Neural cell (in vitro differentiated cells): ENCODE data around the gene PRKRIP1. TPM values are rescaled to one million over a fixed set of nuclear protein-coding genes. Genes with fewer than 3 reads are reported as not detected.

Experiments used
- H2AFZ ChIP-seq: fragments of 200-600, 300-800 bp; sonication (generic), shearing (Covaris generic); 2 replicates; pipeline ENCODE4 v1.6.0; 2014; ENCODE audit warnings: low read depth, mild to moderate bottlenecking, antibody characterized with exemption, low read length, moderate library complexity
- H3F3A ChIP-seq: fragments of 200-600 bp; shearing (Covaris generic); 2 replicates; pipeline ENCODE4 v1.6.1; 2016; ENCODE audit warnings: mild to moderate bottlenecking, moderate library complexity, mixed read lengths, antibody characterized with exemption, low read length; ENCODE audit not compliant: insufficient read depth, poor library complexity, severe bottlenecking
- H3K27ac ChIP-seq: fragments of 200-600, 300-800 bp; sonication (generic), shearing (Covaris generic); 2 replicates; pipeline ENCODE4 v1.5.1; 2014; ENCODE audit warnings: mild to moderate bottlenecking, low read length, moderate library complexity
- H3K27me3 ChIP-seq: fragments of 300-800, 200-600 bp; sonication (generic), shearing (Covaris generic); 2 replicates; pipeline ENCODE4 v1.6.0; 2014; ENCODE audit warnings: mild to moderate bottlenecking, low read depth, low read length, moderate library complexity; ENCODE audit not compliant: insufficient read depth
- H3K36me3 ChIP-seq: fragments of 300-800, 200-600 bp; sonication (generic), shearing (Covaris generic); 2 replicates; pipeline ENCODE4 v1.5.1; 2014; ENCODE audit warnings: mild to moderate bottlenecking, antibody characterized with exemption, low read length, moderate library complexity; ENCODE audit not compliant: insufficient read depth
- H3K4me2 ChIP-seq: fragments of 300-800, 200-600 bp; sonication (generic), shearing (Covaris generic); 2 replicates; pipeline ENCODE4 v1.6.0; 2014; ENCODE audit warnings: mild to moderate bottlenecking, low read length
- H3K4me3 ChIP-seq: fragments of 300-800, 200-600 bp; sonication (generic), shearing (Covaris generic); 2 replicates; pipeline ENCODE4 v1.5.1; 2014; ENCODE audit warnings: mild to moderate bottlenecking, low read length, moderate library complexity
- H3K79me2 ChIP-seq: fragments of 200-600 bp; shearing (Covaris generic); replicated peaks from 2 replicates; pipeline ENCODE4 v1.6.0; 2014; ENCODE audit warnings: mild to moderate bottlenecking, low read length, moderate library complexity; ENCODE audit not compliant: insufficient read depth
- H3K9ac ChIP-seq: fragments of 300-800, 200-600 bp; sonication (generic), shearing (Covaris generic); 2 replicates; pipeline ENCODE4 v1.6.1; 2016; ENCODE audit warnings: mild to moderate bottlenecking, low read length, mixed read lengths
- H3K9me2 ChIP-seq: fragments of 200-600 bp; shearing (Covaris generic); 2 replicates; pipeline ENCODE4 v1.6.1; 2016; ENCODE audit warnings: mild to moderate bottlenecking, low read length, mixed read lengths; ENCODE audit not compliant: insufficient read depth
- H3K9me3 ChIP-seq: fragments of 200-600, 300-800 bp; sonication (generic), shearing (Covaris generic); 2 replicates; pipeline ENCODE4 v1.6.1; 2016; ENCODE audit warnings: mild to moderate bottlenecking, mixed run types, low read length, moderate library complexity, mixed read lengths
- H4K20me1 ChIP-seq: fragments of 200-600 bp; shearing (Covaris generic); 2 replicates; pipeline ENCODE4 v1.6.1; 2016; ENCODE audit warnings: mild to moderate bottlenecking, mixed run types; ENCODE audit not compliant: insufficient read depth
- EP300 ChIP-seq: fragments of 450-650 bp; conservative IDR thresholded peaks from 2 replicates; pipeline ENCODE4 v1.6.1; 2014; ENCODE audit warnings: antibody characterized with exemption, mild to moderate bottlenecking, moderate library complexity; ENCODE audit not compliant: poor library complexity, severe bottlenecking
- EZH2 ChIP-seq: fragments of 200-600, 300-800 bp; shearing (Covaris generic), sonication (generic); IDR thresholded peaks from 2 replicates; pipeline ENCODE4 v1.6.1; 2014; ENCODE audit warnings: antibody characterized with exemption, low read length, borderline replicate concordance, mild to moderate bottlenecking; ENCODE audit not compliant: insufficient read depth, poor library complexity, severe bottlenecking
- MXI1 ChIP-seq: fragments of 450-650 bp; conservative IDR thresholded peaks from 2 replicates; pipeline ENCODE4 v1.6.1; 2014; ENCODE audit warnings: antibody characterized with exemption, mild to moderate bottlenecking; ENCODE audit not compliant: poor library complexity, severe bottlenecking
- POLR2AphosphoS5 ChIP-seq: IDR thresholded peaks from 2 replicates; pipeline ENCODE4 v1.6.1; 2012
- RAD21 ChIP-seq: fragments of 450-650 bp; conservative IDR thresholded peaks from 2 replicates; pipeline ENCODE4 v1.6.1; 2014; ENCODE audit warnings: antibody characterized with exemption, mild to moderate bottlenecking, moderate library complexity
- SMC3 ChIP-seq: fragments of 450-650 bp; conservative IDR thresholded peaks from 2 replicates; pipeline ENCODE4 v1.6.1; 2014; ENCODE audit warnings: antibody characterized with exemption, mild to moderate bottlenecking, moderate library complexity; ENCODE audit not compliant: poor library complexity
- TAF1 ChIP-seq: IDR thresholded peaks from 2 replicates; pipeline ENCODE4 v1.6.1; 2012; ENCODE audit warnings: low read depth
- polyA plus RNA-seq: library from polyadenylated mRNA; depleted of rRNA; stranded (reverse); fragments of >200 nt; gene quantifications from 2 replicates; pipeline ENCODE4 v1.2.3, GENCODE V29; 2014
- TF ChIP-seq, protein P1 (sequence below): IDR thresholded peaks from 2 replicates; pipeline ENCODE4 v1.6.1; 2012; ENCODE audit warnings: borderline replicate concordance
- TF ChIP-seq, protein P2 (sequence below): fragments of 450-650 bp; IDR thresholded peaks from 2 replicates; pipeline ENCODE4 v1.5.1; 2014; ENCODE audit warnings: antibody characterized with exemption, mild to moderate bottlenecking, moderate library complexity; ENCODE audit not compliant: poor library complexity, severe bottlenecking

PRKRIP1 gene
- polyA plus RNA-seq, 1 donor from 2014 or later: 113 TPM

- H2AFZ ChIP-seq: no peak overlapping the region
- no peak overlapping the region for H3K4me3 ChIP-seq
- H3K36me3 ChIP-seq: no peaks in the 10 kb centered on the region
- no peak overlapping the region for H3K4me2 ChIP-seq
- no peaks in the 10 kb centered on the region for H3F3A ChIP-seq
- no peaks in the 10 kb centered on the region for H4K20me1 ChIP-seq
- H3K27ac ChIP-seq: no peak overlapping the region
- H3K9me3 ChIP-seq: no peaks in the 10 kb centered on the region
- no peak overlapping the region for H3K9ac ChIP-seq
- H3K27me3 ChIP-seq: no peaks in the 10 kb centered on the region
- H3K9me2 ChIP-seq: no peaks in the 10 kb centered on the region
- H3K79me2 ChIP-seq: no peaks in the 10 kb centered on the region
- TF ChIP-seq TAF1: no peak
- no peak for TF ChIP-seq EZH2
- TF ChIP-seq POLR2AphosphoS5: no peak
- TF ChIP-seq, protein P1, sequence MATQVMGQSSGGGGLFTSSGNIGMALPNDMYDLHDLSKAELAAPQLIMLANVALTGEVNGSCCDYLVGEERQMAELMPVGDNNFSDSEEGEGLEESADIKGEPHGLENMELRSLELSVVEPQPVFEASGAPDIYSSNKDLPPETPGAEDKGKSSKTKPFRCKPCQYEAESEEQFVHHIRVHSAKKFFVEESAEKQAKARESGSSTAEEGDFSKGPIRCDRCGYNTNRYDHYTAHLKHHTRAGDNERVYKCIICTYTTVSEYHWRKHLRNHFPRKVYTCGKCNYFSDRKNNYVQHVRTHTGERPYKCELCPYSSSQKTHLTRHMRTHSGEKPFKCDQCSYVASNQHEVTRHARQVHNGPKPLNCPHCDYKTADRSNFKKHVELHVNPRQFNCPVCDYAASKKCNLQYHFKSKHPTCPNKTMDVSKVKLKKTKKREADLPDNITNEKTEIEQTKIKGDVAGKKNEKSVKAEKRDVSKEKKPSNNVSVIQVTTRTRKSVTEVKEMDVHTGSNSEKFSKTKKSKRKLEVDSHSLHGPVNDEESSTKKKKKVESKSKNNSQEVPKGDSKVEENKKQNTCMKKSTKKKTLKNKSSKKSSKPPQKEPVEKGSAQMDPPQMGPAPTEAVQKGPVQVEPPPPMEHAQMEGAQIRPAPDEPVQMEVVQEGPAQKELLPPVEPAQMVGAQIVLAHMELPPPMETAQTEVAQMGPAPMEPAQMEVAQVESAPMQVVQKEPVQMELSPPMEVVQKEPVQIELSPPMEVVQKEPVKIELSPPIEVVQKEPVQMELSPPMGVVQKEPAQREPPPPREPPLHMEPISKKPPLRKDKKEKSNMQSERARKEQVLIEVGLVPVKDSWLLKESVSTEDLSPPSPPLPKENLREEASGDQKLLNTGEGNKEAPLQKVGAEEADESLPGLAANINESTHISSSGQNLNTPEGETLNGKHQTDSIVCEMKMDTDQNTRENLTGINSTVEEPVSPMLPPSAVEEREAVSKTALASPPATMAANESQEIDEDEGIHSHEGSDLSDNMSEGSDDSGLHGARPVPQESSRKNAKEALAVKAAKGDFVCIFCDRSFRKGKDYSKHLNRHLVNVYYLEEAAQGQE: no peak
- TF ChIP-seq EP300: no peak
- TF ChIP-seq MXI1: no peak
- TF ChIP-seq, protein P2, sequence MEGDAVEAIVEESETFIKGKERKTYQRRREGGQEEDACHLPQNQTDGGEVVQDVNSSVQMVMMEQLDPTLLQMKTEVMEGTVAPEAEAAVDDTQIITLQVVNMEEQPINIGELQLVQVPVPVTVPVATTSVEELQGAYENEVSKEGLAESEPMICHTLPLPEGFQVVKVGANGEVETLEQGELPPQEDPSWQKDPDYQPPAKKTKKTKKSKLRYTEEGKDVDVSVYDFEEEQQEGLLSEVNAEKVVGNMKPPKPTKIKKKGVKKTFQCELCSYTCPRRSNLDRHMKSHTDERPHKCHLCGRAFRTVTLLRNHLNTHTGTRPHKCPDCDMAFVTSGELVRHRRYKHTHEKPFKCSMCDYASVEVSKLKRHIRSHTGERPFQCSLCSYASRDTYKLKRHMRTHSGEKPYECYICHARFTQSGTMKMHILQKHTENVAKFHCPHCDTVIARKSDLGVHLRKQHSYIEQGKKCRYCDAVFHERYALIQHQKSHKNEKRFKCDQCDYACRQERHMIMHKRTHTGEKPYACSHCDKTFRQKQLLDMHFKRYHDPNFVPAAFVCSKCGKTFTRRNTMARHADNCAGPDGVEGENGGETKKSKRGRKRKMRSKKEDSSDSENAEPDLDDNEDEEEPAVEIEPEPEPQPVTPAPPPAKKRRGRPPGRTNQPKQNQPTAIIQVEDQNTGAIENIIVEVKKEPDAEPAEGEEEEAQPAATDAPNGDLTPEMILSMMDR: no peak
- TF ChIP-seq SMC3: no peak
- TF ChIP-seq RAD21: no peak
Measured at GRCh38 chr7:102417105-102417504, 20.9 kb downstream of the PRKRIP1 start.

GRCh38 chr7:102418592-102418991, 22.4 kb downstream of the PRKRIP1 start:
- H3K9me3 ChIP-seq: no peaks in the 10 kb centered on the region
- H2AFZ ChIP-seq: no peak overlapping the region
- no peaks in the 10 kb centered on the region for H4K20me1 ChIP-seq
- H3F3A ChIP-seq: no peaks in the 10 kb centered on the region
- no peak overlapping the region for H3K9ac ChIP-seq
- TF ChIP-seq TAF1 (no peak), RAD21 (no peak), MXI1 (no peak), POLR2AphosphoS5 (no peak), EZH2 (no peak), EP300 (no peak)
- TF ChIP-seq, protein P1: no peak
- TF ChIP-seq, protein P2: no peak
- H3K4me3 ChIP-seq: no peak overlapping the region
- H3K27me3 ChIP-seq: no peaks in the 10 kb centered on the region
- H3K4me2 ChIP-seq: no peak overlapping the region
- H3K9me2 ChIP-seq: no peaks in the 10 kb centered on the region
- H3K27ac ChIP-seq: no peak overlapping the region
- H3K79me2 ChIP-seq: no peaks in the 10 kb centered on the region
- no peaks in the 10 kb centered on the region for H3K36me3 ChIP-seq
